ENCODE results near the gene NFATC2. TPM values are rescaled to one million over a fixed set of nuclear protein-coding genes. Genes with fewer than 3 reads are reported as not detected.

NFATC2 gene
- total RNA-seq, 1 donor from 2014 or later = not detected

DNA sequence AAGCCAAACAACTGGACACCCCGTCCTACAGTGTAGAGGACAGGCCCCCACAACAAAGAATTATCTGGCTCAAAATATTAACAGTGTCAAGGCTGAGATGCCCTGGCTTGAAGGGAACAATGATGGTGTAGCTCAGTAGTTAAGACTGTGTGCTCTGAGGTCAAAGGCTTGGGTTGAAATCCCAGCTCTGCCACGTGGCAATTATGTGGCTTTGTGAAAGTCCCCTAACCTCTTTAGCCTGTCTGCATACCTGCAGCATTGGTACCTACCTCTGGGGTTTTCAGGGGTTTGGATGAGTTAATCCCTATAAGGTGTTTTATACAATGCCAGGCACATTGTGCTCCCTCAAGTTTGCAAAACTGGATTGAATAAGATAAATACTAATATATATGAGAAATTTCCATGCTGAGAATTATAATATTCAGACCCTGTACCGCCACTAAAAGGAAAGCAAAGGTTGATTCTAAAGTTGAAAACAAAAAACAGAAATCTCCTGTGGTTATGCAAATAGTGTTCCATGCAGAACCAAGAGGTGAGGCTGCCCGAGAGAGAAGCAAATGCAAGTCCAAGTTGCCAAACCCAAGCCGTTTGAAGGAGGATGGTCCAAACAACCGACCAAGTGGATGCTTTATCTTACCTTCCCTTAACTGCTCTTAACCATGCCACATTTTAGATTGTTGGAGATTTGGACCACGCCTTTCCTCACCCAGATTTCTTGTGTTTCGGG, 199.8 kb downstream of the NFATC2 start:
- DNase-seq (ENCODE audit: low read depth) = no peak

DNA sequence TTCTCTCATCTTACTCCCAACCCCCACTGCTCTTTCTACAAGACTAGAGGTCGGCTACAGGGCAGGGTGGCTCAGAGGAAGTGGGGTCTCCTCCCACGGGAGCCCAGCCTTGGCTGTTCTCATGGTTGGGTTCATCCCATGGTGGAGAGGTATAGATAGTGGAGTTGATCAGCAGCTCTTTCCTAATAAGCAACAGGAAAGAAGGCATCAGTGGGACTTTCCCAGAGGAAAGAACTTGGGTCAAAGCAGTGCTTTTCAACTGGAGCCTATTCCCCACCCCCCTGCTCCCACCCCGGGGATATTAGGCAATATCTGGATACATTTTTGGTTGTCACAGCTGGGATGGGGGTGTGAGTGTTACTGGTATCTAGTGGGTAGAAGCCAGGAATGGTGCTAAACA, 200.9 kb downstream of the NFATC2 start:
- DNase-seq (ENCODE audit: low read depth) = no peak

DNA sequence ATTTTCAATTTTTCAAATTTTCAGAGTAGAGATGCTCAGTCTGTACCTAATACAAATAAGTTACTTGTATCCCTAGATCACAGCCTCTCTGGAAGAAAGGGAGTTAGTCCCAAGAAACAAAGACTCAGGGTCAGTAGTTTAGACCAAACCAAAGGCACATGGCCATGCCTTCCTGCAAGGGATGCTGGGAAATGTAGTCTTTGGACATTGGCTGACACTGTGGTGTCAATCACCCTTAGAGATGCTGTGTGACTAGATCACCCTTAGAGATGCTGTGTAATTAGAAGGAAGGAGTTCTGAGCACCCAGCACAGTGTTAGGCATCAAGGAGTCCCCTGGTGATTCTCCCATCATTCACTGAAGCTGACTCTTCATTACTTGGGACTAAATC, 202.1 kb downstream of the NFATC2 start:
- no peak for DNase-seq (ENCODE audit: low read depth)

DNA sequence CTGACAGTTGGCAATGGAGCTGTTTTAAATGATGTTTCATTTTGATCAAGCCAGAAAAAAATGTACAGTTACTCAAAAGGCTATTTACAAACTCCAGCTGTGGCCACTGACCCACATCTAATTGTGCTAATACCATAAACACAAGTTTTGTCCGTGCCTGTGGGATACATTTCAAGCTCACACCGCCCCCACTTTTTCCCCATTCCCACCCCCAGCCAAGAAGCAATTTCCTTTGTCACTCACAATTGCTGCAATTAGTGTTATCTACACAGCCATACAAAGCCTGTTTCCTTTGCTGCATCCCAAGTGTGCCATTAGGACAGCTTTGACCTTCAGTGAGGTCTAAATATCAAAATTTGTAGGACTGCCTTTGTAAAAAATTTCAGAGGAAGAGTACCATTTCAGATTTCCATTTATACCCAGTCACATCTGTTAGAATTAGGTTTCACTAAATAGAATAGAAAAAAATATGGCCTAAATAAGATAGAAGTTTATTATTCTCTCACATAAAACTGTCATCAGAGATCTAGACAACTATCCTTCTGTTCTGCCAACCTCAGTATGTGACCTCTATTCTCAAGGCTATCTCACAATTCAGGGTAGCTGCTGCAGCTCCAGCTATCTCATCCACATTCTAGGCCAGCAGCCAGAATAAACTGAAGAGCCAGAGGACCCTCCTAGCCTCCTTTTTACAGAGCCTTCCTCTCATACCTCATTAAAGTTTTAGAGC, 202.6 kb downstream of the NFATC2 start:
- DNase-seq (ENCODE audit: low read depth) = no peak

DNA sequence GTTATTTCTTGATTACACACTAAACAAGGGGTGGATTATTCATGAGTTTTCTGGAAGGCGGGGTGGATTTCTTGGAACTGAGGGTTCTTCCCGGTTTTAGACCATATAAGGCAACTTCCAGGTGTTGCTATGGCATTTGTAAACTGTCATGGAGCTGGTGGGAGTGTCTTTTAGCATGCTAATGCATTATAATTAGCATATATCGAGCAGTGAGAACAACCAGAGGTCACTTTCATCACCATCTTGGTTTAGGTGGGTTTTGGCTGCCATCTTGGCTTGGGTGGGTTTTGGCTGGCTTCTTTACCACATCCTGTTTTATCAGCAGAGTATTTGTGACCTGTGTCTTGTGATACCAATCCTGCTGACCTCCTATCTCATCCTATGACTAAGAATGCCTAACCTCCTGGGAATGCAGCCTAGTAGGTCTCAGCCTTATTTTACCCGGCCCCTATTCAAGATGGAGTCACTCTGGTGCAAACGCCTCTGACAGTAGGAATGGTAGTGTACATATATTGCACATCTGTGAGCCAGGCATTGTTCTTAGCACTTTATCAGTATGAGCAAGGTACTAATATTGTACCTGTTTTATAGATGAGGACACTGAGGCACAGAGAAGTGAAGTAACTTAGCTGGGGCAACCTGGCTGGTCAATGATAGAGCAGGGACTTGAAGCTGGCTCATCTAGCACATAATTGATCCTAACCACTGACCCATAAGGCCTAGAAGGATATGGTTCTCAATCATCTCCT, 203.7 kb downstream of the NFATC2 start:
- no peak for DNase-seq (ENCODE audit: low read depth)

DNA sequence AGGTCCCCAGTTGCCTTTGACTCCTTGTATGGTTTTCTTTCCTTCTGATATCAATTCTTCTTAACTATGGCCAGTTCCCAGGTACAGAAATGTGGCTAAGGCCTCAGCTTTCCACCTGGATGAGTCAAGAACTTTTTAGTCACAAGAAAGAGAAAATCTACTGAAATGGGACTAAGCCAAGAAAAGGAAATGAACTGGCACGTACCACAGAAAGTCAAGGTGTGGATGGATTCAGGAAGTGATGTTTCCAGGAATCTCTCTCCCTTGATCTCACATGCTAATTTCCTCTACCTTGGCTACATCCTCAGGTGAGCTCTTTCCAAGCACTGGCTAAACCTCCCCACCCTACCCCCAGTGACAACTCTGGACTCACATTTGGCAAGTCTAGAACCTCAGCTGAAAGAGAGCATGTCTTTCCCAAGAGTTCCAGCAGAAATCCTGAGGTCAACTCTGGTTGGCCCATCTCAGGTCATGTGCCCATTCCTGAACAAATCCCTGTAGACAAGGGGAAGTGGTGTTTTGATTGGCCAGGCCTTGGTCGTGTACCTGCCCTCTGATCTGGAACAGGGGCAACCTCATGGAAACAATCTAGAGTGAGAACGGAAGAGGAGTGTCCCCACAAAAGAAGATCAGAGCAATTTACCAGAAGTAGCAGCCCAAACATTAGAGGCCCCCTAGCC, 205.3 kb downstream of the NFATC2 start:
- no peak for DNase-seq (ENCODE audit: low read depth)

Small RNA genes lying within 50 kb of the gene (microRNA-seq; reads per million reads assigned to microRNA genes)
- gene MIR3194 = not detected

Other genes starting within 250 kb of the NFATC2 start
- 7.6 and 13.3 TPM in 2 replicates for gene ATP9A, start 225.7 kb upstream of the NFATC2 start, total RNA-seq